ENCODE results near the gene ADGRB3. TPM values are rescaled to one million over a fixed set of nuclear protein-coding genes. Genes with fewer than 3 reads are reported as not detected.

ADGRB3 gene
- total and polyA plus RNA-seq, 8 donors, result 0.19 to 16.0 (median 0.61) TPM; not detected in 1

DNA sequence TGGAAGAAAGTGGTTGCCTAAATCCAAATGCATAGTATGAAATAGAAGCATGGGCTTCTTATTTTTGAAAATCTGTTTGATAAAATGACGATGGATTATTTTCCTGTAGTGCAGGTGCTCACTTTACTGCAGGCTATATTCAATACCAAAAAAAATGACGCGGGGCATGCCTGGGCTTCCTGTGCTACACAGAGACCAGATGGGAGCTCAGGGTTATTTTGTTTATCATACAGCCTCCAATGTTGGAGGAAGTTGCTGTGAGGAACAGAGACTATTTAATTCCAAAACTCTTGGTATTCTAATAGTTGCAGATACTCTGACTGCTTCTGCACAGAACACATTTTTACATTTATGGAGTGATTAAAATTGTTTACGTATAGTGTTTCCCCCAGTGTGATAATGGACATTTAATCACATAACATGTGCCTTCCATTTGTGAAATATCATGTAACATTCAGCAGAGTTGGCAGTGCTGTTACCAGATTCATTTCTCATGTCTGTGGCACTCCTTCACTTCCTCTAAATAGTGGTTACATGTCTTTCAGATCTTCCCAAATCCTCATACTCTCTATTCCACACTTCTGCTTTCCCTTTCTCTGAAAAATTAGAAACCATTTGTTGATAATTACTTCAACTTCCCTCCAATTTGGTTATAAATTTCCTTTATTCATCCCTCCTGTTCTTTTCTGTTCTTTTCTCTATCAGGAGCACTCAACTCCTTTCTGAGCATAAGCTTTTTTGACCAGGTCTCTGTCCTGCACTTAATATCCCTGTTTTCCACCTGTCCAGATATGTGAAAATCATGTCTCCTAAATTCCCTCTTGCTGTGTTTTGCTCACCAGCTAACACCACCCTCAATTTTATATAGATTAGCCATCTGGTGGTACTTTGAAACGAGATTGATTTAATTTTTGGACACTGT lies 121.6 kb downstream of the ADGRB3 start:
- intact Hi-C loops (cut with DNase I; ENCODE audit: low total_unique reads), result no loop called here
- Histone ChIP-seq H3K27ac (no peak overlapping the region), H3K9me3 (no peaks in the 10 kb centered on the region), H3K4me3 (no peak overlapping the region), H3K27me3 (no peaks in the 10 kb centered on the region), H3K36me3 (no peaks in the 10 kb centered on the region), H3K4me1 (no peaks in the 10 kb centered on the region)
- 50 to 58% (median 54%) methylated on average over 5 of the region's 5 CpGs for WGBS, 5 donors
- no peak for DNase-seq
- TF ChIP-seq POLR2A (IDR thresholded peaks at IDR 0.05) (no peak), EP300 (IDR thresholded peaks at IDR 0.05) (no peak), POLR2AphosphoS5 (IDR thresholded peaks at IDR 0.05) (no peak)
- TF ChIP-seq, protein P1, sequence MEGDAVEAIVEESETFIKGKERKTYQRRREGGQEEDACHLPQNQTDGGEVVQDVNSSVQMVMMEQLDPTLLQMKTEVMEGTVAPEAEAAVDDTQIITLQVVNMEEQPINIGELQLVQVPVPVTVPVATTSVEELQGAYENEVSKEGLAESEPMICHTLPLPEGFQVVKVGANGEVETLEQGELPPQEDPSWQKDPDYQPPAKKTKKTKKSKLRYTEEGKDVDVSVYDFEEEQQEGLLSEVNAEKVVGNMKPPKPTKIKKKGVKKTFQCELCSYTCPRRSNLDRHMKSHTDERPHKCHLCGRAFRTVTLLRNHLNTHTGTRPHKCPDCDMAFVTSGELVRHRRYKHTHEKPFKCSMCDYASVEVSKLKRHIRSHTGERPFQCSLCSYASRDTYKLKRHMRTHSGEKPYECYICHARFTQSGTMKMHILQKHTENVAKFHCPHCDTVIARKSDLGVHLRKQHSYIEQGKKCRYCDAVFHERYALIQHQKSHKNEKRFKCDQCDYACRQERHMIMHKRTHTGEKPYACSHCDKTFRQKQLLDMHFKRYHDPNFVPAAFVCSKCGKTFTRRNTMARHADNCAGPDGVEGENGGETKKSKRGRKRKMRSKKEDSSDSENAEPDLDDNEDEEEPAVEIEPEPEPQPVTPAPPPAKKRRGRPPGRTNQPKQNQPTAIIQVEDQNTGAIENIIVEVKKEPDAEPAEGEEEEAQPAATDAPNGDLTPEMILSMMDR (IDR thresholded peaks at IDR 0.05), result no peak

GRCh38 chr6:68757821-68758220 lies 122.7 kb downstream of the ADGRB3 start:
- intact Hi-C loops (cut with DNase I; ENCODE audit: low total_unique reads), result no loop called here
- 46 to 76% (median 63%) methylated on average over 1 of the region's 1 CpG for whole genome bisulfite sequencing, 5 donors
- H3K27me3 ChIP-seq, result no peaks in the 10 kb centered on the region
- no peaks in the 10 kb centered on the region for H3K4me1 ChIP-seq
- no peak overlapping the region for H3K27ac ChIP-seq
- no peak for DNase-seq
- no peak for TF ChIP-seq POLR2A (IDR thresholded peaks at IDR 0.05)
- TF ChIP-seq EP300 (IDR thresholded peaks at IDR 0.05), result no peak
- TF ChIP-seq, protein P1 (IDR thresholded peaks at IDR 0.05), result no peak
- TF ChIP-seq POLR2AphosphoS5 (IDR thresholded peaks at IDR 0.05), result no peak
- no peak overlapping the region for H3K4me3 ChIP-seq
- H3K36me3 ChIP-seq, result no peaks in the 10 kb centered on the region
- H3K9me3 ChIP-seq, result no peaks in the 10 kb centered on the region

DNA sequence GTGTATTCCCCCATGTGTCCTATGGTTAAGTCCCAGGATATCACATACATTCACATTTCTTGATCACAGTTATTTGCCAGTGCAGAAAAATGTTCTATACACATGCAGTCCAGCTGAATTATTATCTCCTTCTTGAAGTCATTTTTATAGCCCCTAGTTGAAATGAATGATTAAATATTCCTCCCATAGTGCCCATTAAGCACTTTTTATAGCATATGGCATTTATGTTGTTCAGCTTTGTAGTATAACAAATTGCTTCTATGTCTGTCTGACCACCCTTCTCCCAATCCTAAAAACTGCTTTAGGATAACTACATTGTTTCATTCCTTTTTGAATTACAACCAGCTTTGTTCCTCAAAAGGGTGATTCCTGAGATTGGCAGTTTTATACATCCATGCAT lies 123.5 kb downstream of the ADGRB3 start:
- no peaks in the 10 kb centered on the region for H3K4me1 ChIP-seq
- no peaks in the 10 kb centered on the region for H3K36me3 ChIP-seq
- H3K27ac ChIP-seq, result no peak overlapping the region
- H3K27me3 ChIP-seq, result no peaks in the 10 kb centered on the region
- H3K9me3 ChIP-seq, result no peaks in the 10 kb centered on the region
- TF ChIP-seq EP300 (IDR thresholded peaks at IDR 0.05), result no peak
- TF ChIP-seq, protein P1 (IDR thresholded peaks at IDR 0.05), result no peak
- TF ChIP-seq POLR2AphosphoS5 (IDR thresholded peaks at IDR 0.05), result no peak
- TF ChIP-seq POLR2A (IDR thresholded peaks at IDR 0.05), result no peak
- intact Hi-C loops (cut with DNase I; ENCODE audit: low total_unique reads), result no loop called here
- DNase-seq, result no peak
- no peak overlapping the region for H3K4me3 ChIP-seq

- Histone ChIP-seq H3K27ac (no peak overlapping the region), H3K9me3 (no peaks in the 10 kb centered on the region), H3K36me3 (no peaks in the 10 kb centered on the region), H3K4me3 (no peak overlapping the region), H3K4me1 (no peaks in the 10 kb centered on the region), H3K27me3 (no peaks in the 10 kb centered on the region)
- 57 to 65% (median 62%) methylated on average over 2 of the region's 2 CpGs for WGBS, 5 donors
- intact Hi-C loops (cut with DNase I; ENCODE audit: low total_unique reads), result no loop called here
- no peak for TF ChIP-seq POLR2AphosphoS5 (IDR thresholded peaks at IDR 0.05)
- TF ChIP-seq, protein P1 (IDR thresholded peaks at IDR 0.05), result no peak
- no peak for TF ChIP-seq POLR2A (IDR thresholded peaks at IDR 0.05)
- no peak for TF ChIP-seq EP300 (IDR thresholded peaks at IDR 0.05)
- no peak for DNase-seq
Measured at GRCh38 chr6:68760485-68760884, 125.4 kb downstream of the ADGRB3 start.
